ENCODE results near the gene GRM7. TPM values are rescaled to one million over a fixed set of nuclear protein-coding genes. Genes with fewer than 3 reads are reported as not detected.

Gene GRM7
- total and polyA plus RNA-seq, 10 donors = 0.02 to 0.20 (median 0.14) TPM; not detected in 7

GRCh38 chr3:7385635-7386034 lies 524.7 kb downstream of the GRM7 start:
- TF ChIP-seq POLR2AphosphoS5 (IDR thresholded peaks at IDR 0.05) (no peak), CTCF (IDR thresholded peaks at IDR 0.05 in 8 of 11, conservative IDR thresholded peaks at IDR 0.05 in 3 of 11) (no peak), POLR2A (IDR thresholded peaks at IDR 0.05) (no peak)
- no peaks in the 10 kb centered on the region for H3K9me3 ChIP-seq
- no peaks in the 10 kb centered on the region for H3K4me1 ChIP-seq
- intact Hi-C loops (cut with DNase I; ENCODE audit: low total_unique reads) = no loop called here
- WGBS, 5 donors = 70 to 89% (median 77%) methylated on average over 2 of the region's 2 CpGs
- H3K27ac ChIP-seq = no peak overlapping the region
- H3K36me3 ChIP-seq = no peaks in the 10 kb centered on the region
- DNase-seq = no peak
- H3K27me3 ChIP-seq (replicated peaks in 1 of 7) = no peaks in the 10 kb centered on the region
- H3K4me3 ChIP-seq = no peak overlapping the region

- no peak overlapping the region for H3K4me3 ChIP-seq
- intact Hi-C loops (cut with DNase I; ENCODE audit: low total_unique reads) = no loop called here
- no peak for DNase-seq
- 69 to 81% (median 77%) methylated on average over 2 of the region's 2 CpGs for WGBS, 5 donors
- TF ChIP-seq POLR2AphosphoS5 (IDR thresholded peaks at IDR 0.05) (no peak), CTCF (IDR thresholded peaks at IDR 0.05 in 8 of 11, conservative IDR thresholded peaks at IDR 0.05 in 3 of 11) (no peak), POLR2A (IDR thresholded peaks at IDR 0.05) (no peak)
- no peaks in the 10 kb centered on the region for H3K36me3 ChIP-seq
- no peaks in the 10 kb centered on the region for H3K4me1 ChIP-seq
- no peak overlapping the region for H3K27ac ChIP-seq
- H3K9me3 ChIP-seq = peaks cover 0 to 7% (median 0%) of the 10 kb centered on the region in 8 donors
- no peaks in the 10 kb centered on the region for H3K27me3 ChIP-seq (replicated peaks in 1 of 7)
Measured at GRCh38 chr3:7388026-7388425, 527.1 kb downstream of the GRM7 start.

- no peak for TF ChIP-seq POLR2AphosphoS5 (IDR thresholded peaks at IDR 0.05)
- no peak for TF ChIP-seq POLR2A (IDR thresholded peaks at IDR 0.05)
- no peak for TF ChIP-seq CTCF (IDR thresholded peaks at IDR 0.05 in 8 of 11, conservative IDR thresholded peaks at IDR 0.05 in 3 of 11)
- no peak overlapping the region for H3K4me3 ChIP-seq
- WGBS, 5 donors = 74 to 100% (median 80%) methylated on average over 1 of the region's 1 CpG
- peaks cover 0 to 7% (median 0%) of the 10 kb centered on the region in 8 donors for H3K9me3 ChIP-seq
- intact Hi-C loops (cut with DNase I; ENCODE audit: low total_unique reads) = no loop called here
- H3K27me3 ChIP-seq (replicated peaks in 1 of 7) = no peaks in the 10 kb centered on the region
- no peak for DNase-seq
- no peaks in the 10 kb centered on the region for H3K36me3 ChIP-seq
- no peak overlapping the region for H3K27ac ChIP-seq
- H3K4me1 ChIP-seq = no peaks in the 10 kb centered on the region
Measured at GRCh38 chr3:7392206-7392605, 531.3 kb downstream of the GRM7 start.

- Histone ChIP-seq H3K27ac (no peak overlapping the region), H3K4me1 (no peaks in the 10 kb centered on the region), H3K27me3 (replicated peaks in 1 of 7) (no peaks in the 10 kb centered on the region), H3K36me3 (no peaks in the 10 kb centered on the region), H3K4me3 (no peak overlapping the region), H3K9me3 (peaks cover 0 to 7% (median 0%) of the 10 kb centered on the region in 8 donors)
- TF ChIP-seq CTCF (IDR thresholded peaks at IDR 0.05 in 8 of 11, conservative IDR thresholded peaks at IDR 0.05 in 3 of 11) (no peak), POLR2A (IDR thresholded peaks at IDR 0.05) (no peak), POLR2AphosphoS5 (IDR thresholded peaks at IDR 0.05) (no peak)
- intact Hi-C loops (cut with DNase I; ENCODE audit: low total_unique reads) = no loop called here
- DNase-seq = no peak
- 87 to 93% (median 90%) methylated on average over 6 of the region's 6 CpGs for WGBS, 5 donors
Measured at GRCh38 chr3:7393944-7394605, 533.2 kb downstream of the GRM7 start.
